NB4 (cell line): ENCODE results near the gene CDCP2.

Experiments
- DNase-seq: peaks from one replicate; pipeline ENCODE4 v3.0.0; 2010; ENCODE audit warnings: low read depth
- H3K4me3 ChIP-seq: one replicate; pipeline ENCODE4 v1.5.1; 2011; ENCODE audit warnings: mild to moderate bottlenecking, low read depth, low read length, moderate library complexity
- CTCF ChIP-seq: IDR thresholded peaks from one replicate; pipeline ENCODE4 v1.5.1; 2012; ENCODE audit warnings: low read depth, low read length
- MAX ChIP-seq: IDR thresholded peaks from 2 replicates; pipeline ENCODE4 v1.6.1; 2011; ENCODE audit warnings: low read depth, low read length
- MYC ChIP-seq: IDR thresholded peaks from 2 replicates; pipeline ENCODE4 v1.6.1; 2011; ENCODE audit warnings: low read depth, low read length
- POLR2A ChIP-seq: IDR thresholded peaks from 2 replicates; pipeline ENCODE4 v1.6.1; 2011; ENCODE audit warnings: mild to moderate bottlenecking; ENCODE audit not compliant: insufficient read length; ENCODE audit errors: extremely low read depth

Gene CDCP2

GRCh38 chr1:54159733-54160316, 7.0 kb upstream of the CDCP2 start:
- peak; percentile 30 for DNase-seq
- TF ChIP-seq CTCF (no peak), MAX (no peak), MYC (no peak), POLR2A (no peak)
- no peak overlapping the region for H3K4me3 ChIP-seq

DNA sequence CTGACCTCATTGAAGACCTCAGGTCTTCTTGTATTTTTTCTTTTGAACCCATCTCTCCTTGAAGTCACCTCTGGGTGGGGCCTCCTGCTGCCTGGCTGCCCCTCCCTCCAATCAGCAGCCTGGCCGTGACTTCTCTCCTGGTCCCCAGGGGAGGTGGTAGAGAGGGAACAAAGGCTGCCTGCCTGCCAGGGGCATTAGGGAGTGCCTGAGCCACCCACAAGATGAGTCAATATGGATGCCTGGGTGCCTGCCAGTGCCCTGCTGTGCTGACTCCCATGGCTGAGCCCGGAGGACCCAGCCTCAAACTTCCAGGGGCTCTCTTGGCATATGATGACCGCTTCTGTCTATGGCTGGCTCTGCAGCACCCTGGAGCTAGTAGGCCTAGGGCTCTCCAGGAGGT, 5.3 kb upstream of the CDCP2 start:
- no peak for TF ChIP-seq CTCF
- TF ChIP-seq MYC: no peak
- TF ChIP-seq POLR2A: no peak
- no peak for TF ChIP-seq MAX
- DNase-seq: peak; percentile 80
- no peak overlapping the region for H3K4me3 ChIP-seq

GRCh38 chr1:54157401-54157800, 4.6 kb upstream of the CDCP2 start:
- DNase-seq: no peak
- no peak overlapping the region for H3K4me3 ChIP-seq
- TF ChIP-seq CTCF (no peak), MYC (no peak)

DNA sequence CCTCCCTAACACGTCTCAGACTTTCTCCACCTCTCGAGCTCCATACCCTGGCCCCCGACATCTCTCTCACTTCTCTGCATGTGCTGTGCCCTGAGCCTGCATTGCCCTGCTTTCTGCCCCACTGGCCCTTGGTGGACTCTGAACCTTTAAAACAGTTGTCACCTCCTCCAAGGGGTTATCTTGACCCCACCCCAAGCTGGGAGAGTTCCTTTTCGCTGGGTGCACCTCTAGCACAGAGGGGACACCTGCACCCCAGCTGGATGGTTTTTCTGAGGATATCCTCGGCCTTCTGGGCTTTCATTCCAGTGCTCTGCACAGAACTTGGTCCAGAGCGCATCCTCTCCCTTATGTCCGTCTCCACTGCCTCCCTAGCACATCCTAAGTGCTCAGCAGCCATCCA, 4.2 kb upstream of the CDCP2 start:
- TF ChIP-seq MAX: no peak
- no peak for TF ChIP-seq CTCF
- TF ChIP-seq POLR2A: no peak
- TF ChIP-seq MYC: no peak
- no peak for DNase-seq
- H3K4me3 ChIP-seq: no peak overlapping the region

DNA sequence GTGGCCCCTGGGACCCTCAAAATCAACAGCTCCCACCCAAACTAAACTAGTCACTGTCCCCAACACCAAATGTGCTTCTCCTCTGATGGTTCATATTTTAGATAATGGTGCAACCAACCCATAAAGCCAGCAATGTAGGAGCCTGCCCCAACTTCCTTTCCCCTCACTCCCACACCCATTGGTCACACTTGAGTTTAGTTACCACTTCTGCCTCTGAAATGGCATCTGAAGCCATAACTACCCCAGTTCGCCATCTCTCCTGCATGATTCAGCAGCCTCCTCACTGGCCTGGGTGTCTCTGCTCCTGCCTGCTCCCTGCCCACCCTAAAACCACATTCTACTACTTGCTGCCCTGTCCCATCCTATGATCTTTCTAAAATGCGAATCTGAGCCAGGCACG, 3.4 kb upstream of the CDCP2 start:
- TF ChIP-seq MYC (no peak), POLR2A (no peak), MAX (no peak), CTCF (no peak)
- H3K4me3 ChIP-seq: no peak overlapping the region
- DNase-seq: peak; percentile 81
